Parathyroid adenoma (tissue), 2 donors: ENCODE results near the gene C2orf68.

Source experiments
- H2AFZ ChIP-seq: fragments of 300-600 bp; sonication (generic); one replicate; pipeline ENCODE4 v1.7.0; 2017; ENCODE audit warnings: antibody characterized with exemption, mild to moderate bottlenecking
- H3K27ac ChIP-seq: fragments of 300-600 bp; sonication (generic); one replicate; pipeline ENCODE4 v1.7.0; 2017
- H3K27me3 ChIP-seq: fragments of 300-600 bp; sonication (generic); one replicate; pipeline ENCODE4 v1.7.0; 2017; ENCODE audit warnings: low read length; ENCODE audit not compliant: control insufficient read depth, insufficient read depth
- H3K36me3 ChIP-seq: fragments of 300-600 bp; sonication (generic); one replicate; pipeline ENCODE4 v1.7.0; 2017; ENCODE audit warnings: low read length; ENCODE audit not compliant: control insufficient read depth, insufficient read depth
- H3K4me1 ChIP-seq: fragments of 300-600 bp; sonication (generic); one replicate; pipeline ENCODE4 v1.7.0; 2017; ENCODE audit warnings: control low read depth
- H3K4me2 ChIP-seq: fragments of 300-600 bp; sonication (generic); one replicate; pipeline ENCODE4 v1.7.0; 2017; ENCODE audit warnings: low read length
- H3K4me3 ChIP-seq: fragments of 300-600 bp; sonication (generic); one replicate; pipeline ENCODE4 v1.7.0; 2017; ENCODE audit warnings: low read depth, low read length
- H3K79me2 ChIP-seq: fragments of 300-600 bp; sonication (generic); one replicate; pipeline ENCODE4 v1.7.0; 2017; ENCODE audit warnings: control low read depth
- H3K9ac ChIP-seq: fragments of 300-600 bp; sonication (generic); one replicate; pipeline ENCODE4 v1.7.0; 2017; ENCODE audit warnings: mild to moderate bottlenecking
- H3K9me3 ChIP-seq: fragments of 300-600 bp; sonication (generic); one replicate; pipeline ENCODE4 v1.7.0; 2017; ENCODE audit warnings: low read length; ENCODE audit not compliant: control insufficient read depth
- TF ChIP-seq, protein P1 (sequence below): fragments of 300-600 bp; sonication (generic); IDR thresholded peaks from one replicate; pipeline ENCODE4 v1.7.0; 2017; ENCODE audit warnings: antibody characterized with exemption, mild to moderate bottlenecking
- donor health status: primary hyperparathyroidism.

C2orf68 gene

DNA sequence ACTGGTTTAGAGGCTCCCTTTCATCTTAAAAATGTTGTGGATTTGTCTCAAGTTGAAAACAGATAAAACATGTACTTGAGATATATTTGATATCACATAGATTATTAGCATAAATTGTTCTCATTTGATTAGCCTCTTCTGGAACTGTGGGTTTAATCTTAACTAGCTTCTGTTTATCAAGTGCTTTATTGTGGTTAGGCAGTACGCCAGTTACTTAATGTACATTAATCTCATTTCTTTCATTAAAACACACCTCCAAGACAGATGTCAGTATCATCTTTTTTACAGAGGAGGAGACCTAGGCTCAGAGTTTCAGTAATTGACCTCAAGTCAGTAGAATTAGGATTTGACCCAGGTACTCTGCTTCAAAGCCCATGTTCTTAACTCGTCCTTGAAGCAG is 34.3 kb upstream of the C2orf68 start:
- H3K36me3 ChIP-seq: no peaks in the 10 kb centered on the region

DNA sequence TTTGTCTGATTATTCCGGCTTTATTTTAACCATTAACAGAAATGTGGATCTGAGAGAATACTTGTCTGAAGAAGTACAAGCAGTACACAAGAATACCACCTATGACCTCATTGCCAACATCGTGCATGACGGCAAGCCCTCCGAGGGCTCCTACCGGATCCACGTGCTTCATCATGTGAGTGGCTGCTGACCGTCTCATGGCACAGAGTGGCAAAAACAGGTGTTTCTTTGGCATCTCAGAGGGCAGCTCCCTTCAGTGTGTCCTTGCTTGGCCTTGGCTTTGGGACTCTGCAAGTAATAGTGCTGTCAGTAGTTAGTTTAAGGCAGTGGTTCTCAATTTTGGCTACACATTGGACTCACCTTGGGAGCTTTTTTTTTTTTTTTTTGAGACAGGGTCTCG is 33.0 kb upstream of the C2orf68 start:
- H3K4me1 ChIP-seq: no peaks in the 10 kb centered on the region

More for the DNA sequence above, 34.3 kb upstream of the C2orf68 start:
- no peaks in the 10 kb centered on the region for H3K4me1 ChIP-seq
- no peaks in the 10 kb centered on the region for H3K79me2 ChIP-seq
- H3K9me3 ChIP-seq: no peaks in the 10 kb centered on the region
- TF ChIP-seq, protein P1, sequence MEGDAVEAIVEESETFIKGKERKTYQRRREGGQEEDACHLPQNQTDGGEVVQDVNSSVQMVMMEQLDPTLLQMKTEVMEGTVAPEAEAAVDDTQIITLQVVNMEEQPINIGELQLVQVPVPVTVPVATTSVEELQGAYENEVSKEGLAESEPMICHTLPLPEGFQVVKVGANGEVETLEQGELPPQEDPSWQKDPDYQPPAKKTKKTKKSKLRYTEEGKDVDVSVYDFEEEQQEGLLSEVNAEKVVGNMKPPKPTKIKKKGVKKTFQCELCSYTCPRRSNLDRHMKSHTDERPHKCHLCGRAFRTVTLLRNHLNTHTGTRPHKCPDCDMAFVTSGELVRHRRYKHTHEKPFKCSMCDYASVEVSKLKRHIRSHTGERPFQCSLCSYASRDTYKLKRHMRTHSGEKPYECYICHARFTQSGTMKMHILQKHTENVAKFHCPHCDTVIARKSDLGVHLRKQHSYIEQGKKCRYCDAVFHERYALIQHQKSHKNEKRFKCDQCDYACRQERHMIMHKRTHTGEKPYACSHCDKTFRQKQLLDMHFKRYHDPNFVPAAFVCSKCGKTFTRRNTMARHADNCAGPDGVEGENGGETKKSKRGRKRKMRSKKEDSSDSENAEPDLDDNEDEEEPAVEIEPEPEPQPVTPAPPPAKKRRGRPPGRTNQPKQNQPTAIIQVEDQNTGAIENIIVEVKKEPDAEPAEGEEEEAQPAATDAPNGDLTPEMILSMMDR: no peak
- no peak overlapping the region for H3K4me3 ChIP-seq
- no peak overlapping the region for H3K27ac ChIP-seq
- H3K27me3 ChIP-seq: no peaks in the 10 kb centered on the region
- H2AFZ ChIP-seq: no peak overlapping the region
- H3K4me2 ChIP-seq: no peak overlapping the region
- H3K9ac ChIP-seq: no peak overlapping the region

DNA sequence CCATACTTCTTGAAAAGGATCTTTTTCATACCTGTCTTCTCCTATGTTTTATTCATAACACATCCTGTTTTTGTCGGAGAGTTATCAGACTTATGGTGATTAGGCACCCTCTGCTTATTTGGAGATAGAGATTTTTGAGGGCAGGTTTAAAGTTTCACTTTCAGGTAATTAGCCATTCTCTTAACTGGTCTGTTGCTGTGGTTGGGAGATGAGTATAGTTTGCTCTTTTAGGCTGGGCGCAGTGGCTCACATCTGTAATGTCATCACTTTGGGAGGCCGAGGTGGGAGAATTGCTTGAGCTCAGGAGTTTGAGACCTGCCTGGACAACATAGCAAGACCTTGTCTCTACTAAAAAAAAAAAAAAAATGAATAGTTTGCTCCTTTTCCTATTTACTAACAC is 30.9 kb upstream of the C2orf68 start:
- Histone ChIP-seq H3K9me3 (no peaks in the 10 kb centered on the region), H2AFZ (no peak overlapping the region), H3K79me2 (no peaks in the 10 kb centered on the region), H3K4me1 (no peaks in the 10 kb centered on the region), H3K9ac (no peak overlapping the region), H3K27ac (no peak overlapping the region), H3K27me3 (no peaks in the 10 kb centered on the region), H3K4me2 (no peak overlapping the region), H3K4me3 (no peak overlapping the region), H3K36me3 (no peaks in the 10 kb centered on the region)
- TF ChIP-seq, protein P1: no peak

More for the DNA sequence above, 33.0 kb upstream of the C2orf68 start:
- H3K9ac ChIP-seq: no peak overlapping the region
- H3K4me3 ChIP-seq: no peak overlapping the region
- H3K36me3 ChIP-seq: no peaks in the 10 kb centered on the region
- TF ChIP-seq, protein P1: no peak
- H3K4me2 ChIP-seq: no peak overlapping the region
- no peaks in the 10 kb centered on the region for H3K27me3 ChIP-seq
- H3K27ac ChIP-seq: no peak overlapping the region
- H2AFZ ChIP-seq: no peak overlapping the region
- no peaks in the 10 kb centered on the region for H3K9me3 ChIP-seq
- no peaks in the 10 kb centered on the region for H3K79me2 ChIP-seq

DNA sequence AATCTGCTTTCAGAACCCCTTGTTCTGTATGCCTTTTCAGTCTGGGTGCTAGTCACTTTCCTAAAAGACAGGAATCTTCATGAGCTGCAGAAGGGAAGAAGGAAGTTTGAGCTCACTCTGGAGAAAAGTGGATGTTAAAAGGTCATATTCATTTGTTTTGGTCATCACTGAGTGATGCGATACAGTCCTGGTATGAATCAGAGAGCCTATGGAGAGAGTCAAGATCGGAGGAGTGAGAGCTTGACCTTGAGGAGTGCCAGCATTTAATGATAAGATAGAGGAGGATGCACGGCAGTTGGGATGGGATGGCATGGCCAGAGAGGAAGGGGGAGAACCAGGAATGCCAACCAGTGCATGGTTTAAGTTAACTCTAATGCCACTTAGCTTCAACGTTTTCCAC is 23.8 kb upstream of the C2orf68 start:
- no peak overlapping the region for H3K4me2 ChIP-seq
- no peaks in the 10 kb centered on the region for H3K4me1 ChIP-seq
- no peaks in the 10 kb centered on the region for H3K9me3 ChIP-seq
- TF ChIP-seq, protein P1: no peak
- H3K79me2 ChIP-seq: peaks cover 7% of the 10 kb centered on the region
- no peak overlapping the region for H3K27ac ChIP-seq
- H3K27me3 ChIP-seq: no peaks in the 10 kb centered on the region
- H3K9ac ChIP-seq: no peak overlapping the region
- H3K36me3 ChIP-seq: no peaks in the 10 kb centered on the region
- no peak overlapping the region for H2AFZ ChIP-seq
- H3K4me3 ChIP-seq: no peak overlapping the region

DNA sequence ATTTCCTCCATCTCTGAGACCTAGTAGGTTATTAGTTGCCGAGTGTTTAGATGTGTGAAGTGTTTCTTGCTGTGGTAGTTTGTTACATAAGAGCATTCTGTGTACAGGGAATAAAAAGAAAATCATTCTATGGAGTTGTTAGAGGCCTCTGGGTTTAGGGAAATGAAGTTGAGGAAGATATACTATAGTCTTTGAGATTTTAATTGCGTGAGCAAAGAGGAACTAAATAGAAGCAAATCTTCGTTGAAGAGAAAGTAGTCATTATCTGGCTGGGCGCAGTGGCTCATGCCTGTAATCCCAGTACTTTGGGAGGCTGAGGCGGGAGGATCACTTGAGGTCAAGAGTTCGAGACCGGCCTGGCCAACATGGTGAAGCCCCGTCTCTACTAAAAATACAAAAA is 23.1 kb upstream of the C2orf68 start:
- Histone ChIP-seq H3K9me3 (no peaks in the 10 kb centered on the region), H3K27me3 (no peaks in the 10 kb centered on the region), H3K36me3 (no peaks in the 10 kb centered on the region), H3K27ac (no peak overlapping the region), H3K9ac (no peak overlapping the region), H2AFZ (no peak overlapping the region), H3K79me2 (peaks cover 7% of the 10 kb centered on the region), H3K4me2 (no peak overlapping the region), H3K4me3 (no peak overlapping the region), H3K4me1 (no peaks in the 10 kb centered on the region)
- TF ChIP-seq, protein P1: no peak
